ENCODE measurements around the gene FBXW11.
A peak's percentile ranks its signal among the peaks of the same experiment; 100 is the strongest.

The FBXW11 gene

DNA sequence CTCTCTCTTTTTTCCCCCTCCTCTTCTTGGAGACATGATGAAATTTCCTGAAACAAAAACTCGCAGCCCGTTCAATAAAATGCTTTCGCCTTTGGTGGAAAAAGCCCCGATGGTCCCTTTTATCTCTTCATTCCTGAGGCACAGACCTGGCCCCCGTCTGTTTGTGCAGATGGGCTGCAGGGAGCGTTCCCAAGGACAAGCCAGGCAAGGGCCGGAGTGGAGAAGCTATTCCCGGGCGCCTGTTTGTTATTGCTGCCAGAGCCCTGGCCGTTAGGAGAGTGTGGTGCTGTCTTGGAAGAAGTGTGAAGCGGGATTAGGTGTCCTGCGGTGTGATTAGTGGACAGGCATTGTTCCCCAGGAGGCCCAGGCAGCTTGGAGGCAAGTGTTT lies 149.0 kb downstream of the FBXW11 start:
- peak; percentile 84 for DNase-seq

DNA sequence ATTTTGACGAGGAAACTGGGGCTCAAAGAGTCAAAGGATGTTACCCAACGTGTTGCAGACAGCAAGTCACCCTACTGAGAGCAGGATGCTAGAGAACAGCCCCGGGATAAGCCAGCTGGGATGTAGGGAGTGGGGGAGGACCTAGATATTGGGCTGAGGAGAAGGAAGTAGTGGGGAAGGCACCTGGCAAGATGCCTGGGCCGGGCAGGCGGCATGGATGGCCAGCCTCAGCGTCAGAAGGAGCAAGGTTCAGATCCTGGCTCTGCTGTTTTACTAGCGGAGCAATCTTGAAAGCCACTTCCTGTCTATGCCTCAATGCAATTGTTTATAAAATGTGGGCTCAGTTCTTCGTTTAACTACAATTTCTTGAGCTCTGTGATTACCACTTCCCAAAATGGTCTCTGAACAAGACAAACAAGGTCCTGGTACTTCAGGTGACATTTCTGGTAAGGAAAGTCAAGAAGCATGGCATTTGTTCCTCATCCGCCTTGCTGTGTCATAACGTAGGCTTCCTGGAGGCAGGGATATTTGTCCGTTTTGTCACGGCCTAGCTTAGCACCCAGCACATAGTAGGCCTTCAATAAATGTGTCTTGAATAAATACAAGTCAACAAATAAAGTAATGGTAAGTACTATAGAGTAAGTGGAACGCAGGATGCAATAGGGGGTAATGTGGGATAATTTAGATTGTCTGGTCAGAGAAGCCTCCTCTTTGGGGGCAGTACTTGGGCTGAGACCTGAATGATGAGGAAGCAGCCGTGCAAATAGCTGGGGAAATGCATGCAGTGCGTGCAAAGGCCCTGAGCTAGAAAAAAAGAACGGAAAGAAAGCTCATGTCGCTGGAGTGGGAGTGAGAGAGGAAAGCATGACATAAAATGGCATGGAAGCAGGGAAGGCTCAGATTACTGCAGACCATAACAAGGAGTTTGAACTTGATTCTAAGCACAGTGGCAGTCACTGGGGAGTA lies 150.4 kb downstream of the FBXW11 start:
- no peak for DNase-seq

DNA sequence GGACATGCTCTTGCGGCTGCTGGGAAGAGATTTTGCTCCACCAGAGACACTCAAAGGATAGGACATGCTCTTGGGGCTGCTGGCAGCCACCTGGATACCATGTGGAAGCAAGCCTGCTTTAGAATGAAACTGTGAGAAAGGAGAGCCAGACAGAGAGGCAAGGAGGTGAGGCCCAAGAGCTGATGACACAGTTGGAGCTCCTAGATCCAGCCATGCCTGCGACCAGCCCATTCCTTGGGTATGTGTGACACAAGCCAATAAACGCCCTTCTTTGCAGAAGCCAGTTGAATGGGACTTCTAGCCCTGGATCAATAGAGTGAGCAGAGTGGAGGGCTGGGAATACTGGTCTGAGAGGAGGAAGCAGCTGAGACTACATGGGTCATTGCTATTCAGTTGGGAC lies 151.2 kb downstream of the FBXW11 start:
- DNase-seq: no peak

DNA sequence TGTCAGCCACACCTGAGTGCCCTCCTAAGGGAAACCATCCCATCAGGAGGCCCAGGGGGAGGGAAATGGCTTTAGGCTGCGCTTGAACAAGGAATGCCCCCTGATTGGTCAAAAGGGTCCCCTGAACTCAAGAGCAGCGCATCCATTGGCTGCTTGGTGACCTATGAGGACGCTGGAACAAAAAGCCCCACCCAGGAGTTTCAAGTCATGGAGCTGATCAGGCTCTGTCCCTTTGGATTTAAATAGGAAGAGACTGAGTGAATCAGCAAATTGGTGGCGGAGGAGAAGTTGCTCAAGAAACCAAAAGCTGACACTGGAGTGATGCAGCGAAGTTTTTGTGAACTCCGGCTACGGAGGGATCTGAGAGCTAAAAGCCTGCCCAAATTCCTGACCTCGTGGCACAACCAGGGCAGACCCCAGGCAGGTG lies 154.2 kb downstream of the FBXW11 start:
- DNase-seq: no peak

DNA sequence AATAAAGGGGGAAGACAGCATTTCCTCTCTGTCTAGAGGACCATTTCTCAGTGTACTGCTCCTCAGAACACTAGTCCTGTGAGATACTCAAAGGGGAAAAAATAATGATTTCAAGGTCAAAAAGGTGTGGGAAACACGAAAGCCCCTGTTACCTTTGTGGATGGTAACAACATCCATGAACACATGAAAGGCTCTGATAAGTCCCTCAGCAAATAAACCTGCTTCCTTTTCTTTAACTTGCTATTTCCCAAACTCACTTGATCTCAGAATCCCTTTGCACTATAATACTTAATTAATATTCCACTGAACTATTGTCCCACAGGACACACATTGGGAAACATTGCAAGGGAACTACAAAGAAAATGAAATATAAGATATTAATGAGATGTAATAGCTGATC lies 155.2 kb downstream of the FBXW11 start:
- DNase-seq: no peak

DNA sequence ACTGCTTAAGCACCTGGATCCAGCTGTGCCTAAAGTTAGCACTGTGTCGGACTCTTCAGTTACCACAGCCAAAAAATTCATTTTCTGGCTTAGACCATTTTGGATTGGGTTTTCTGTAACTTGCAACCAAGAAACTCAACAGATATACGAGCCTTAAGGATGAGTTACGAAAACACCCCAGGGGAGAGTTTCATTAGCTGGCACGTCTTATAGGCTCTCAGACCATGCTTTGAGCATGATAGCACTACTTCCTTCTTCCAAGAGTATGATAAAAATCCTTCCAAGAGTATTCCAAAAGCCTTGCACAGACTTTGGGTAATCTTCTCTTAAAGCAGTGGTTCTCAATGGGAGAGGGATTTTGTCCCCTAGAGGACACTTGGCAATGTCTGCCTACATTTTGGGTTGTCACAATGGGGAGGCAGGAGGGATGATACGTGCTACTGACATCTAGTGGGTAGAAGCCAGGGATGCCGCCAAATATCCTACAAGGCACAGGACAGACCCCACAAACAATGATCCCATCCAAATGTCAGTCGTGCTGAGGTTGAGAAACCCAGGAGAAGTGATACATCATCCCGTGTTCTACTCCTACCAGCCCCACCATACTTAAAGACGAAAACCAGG lies 156.0 kb downstream of the FBXW11 start:
- peak; percentile 35 for DNase-seq

DNA sequence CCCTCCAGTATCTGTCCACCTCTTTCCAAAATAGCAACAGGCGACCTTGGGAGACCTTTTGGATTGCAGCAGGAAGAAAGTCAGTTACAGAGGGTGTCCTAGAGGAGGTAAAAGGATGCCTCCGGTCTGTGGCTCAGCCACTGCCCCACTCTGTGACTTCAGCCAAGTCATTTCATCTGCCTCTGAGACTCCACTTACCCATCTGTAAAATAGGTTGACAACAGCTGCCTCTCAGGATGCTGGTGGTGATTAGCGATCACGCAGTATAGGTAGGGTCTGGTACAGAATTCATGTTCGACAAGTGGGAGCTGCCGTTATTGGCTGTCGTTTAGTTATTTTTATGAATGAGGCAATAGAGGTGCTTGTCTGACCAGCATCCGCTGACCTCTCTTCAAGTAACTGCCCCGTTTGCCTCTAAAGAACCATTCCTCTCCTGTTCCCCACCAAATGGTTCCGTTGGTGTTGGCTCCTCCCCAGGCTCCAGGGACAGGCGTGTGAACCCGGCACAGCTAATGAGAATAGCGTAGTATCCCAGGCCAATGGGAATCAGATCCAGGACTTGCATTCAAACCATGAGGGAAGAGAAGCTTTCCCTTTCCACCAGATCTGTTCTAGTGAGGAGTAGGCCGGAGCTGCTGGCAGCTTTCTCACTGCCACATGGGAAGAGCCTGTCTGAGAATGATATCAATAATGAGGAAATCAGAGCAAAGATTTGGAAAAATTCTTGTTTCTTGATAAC lies 156.7 kb downstream of the FBXW11 start:
- DNase-seq: no peak

DNA sequence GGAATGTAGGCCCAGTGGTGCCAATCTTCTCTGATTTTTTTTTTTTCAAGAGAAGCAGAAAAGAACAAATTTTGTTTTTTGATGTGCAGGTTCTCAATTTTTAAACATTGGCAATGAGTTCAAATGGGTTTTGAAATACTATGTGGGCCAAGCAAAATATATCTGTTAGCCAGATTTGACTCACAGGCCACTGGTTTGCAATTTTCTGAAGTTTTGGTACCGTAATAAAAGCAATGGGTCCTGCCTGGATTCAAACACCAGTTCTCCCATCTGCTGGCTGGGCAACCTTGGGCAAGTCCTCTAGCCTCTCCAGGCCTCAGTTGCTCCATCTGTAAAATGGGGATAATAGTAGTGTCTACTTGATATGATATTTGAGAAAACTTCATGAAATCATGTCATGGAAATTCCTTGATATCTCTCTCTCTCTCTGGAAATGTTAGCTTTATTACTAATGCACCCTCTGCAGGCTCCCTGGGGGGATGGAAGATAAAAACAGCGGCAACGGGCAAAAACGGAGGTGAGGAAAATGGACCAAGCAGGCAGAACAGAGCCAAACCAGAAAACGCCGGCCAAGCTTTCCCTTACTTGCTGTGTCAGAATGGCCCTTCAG lies 157.4 kb downstream of the FBXW11 start:
- no peak for DNase-seq

DNA sequence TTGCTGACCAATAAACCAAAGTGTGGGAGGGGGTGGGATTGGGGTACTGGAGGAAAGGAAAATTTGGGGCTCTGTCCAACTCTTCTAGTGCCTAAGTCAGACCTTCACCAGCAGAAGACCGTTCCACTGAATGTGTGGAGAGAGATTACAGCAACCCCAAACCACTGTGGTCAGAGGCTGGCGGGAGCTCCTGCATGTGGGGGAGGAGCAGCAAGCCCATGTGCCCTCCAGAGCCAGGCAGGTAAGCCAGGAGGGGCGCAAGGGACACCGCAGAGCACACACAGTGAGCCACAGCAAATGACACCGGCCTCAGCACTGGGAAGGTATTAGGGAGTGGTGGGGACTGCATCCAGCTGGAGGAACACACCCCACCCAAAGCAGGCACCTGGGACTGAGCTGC lies 158.0 kb downstream of the FBXW11 start:
- DNase-seq: no peak

DNA sequence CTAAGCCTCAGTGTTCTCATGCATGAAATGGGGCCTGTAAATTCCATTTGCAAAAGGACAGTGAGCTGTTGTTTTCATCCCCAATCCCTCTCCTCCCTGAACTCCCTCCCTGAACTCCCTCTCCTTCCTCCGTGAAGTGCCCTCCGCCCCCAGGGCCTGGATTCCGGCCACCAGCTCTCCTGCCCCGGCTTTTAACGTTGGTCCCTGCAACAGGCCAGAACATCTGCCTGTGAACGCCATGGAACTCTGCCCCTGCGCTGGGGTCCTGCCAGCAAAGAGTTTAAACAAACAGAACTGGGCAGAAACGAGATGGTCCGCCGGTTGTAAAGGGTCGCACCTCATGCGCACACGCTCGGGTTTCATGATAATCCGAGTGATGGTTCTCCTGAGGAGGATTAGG lies 158.4 kb downstream of the FBXW11 start:
- no peak for DNase-seq

DNA sequence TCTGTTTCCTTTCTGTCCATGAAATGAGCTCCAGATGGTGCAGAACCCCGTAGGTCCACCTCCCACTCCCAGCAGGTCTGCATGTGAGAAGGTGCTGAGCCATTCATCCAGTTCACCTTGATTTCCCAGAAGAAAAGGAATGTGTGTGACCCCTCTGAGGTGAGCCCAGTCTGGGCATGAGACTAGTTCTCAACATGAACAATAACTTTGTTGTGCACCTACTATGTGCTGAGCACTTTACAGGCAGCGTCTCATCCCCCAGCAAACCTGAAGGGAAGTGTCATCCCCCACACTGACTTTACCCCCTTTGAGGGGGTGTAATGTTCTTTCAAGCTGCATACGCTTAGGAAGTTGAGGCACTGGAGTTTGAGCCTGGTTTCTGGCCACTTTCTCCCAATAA lies 159.4 kb downstream of the FBXW11 start:
- no peak for DNase-seq

DNA sequence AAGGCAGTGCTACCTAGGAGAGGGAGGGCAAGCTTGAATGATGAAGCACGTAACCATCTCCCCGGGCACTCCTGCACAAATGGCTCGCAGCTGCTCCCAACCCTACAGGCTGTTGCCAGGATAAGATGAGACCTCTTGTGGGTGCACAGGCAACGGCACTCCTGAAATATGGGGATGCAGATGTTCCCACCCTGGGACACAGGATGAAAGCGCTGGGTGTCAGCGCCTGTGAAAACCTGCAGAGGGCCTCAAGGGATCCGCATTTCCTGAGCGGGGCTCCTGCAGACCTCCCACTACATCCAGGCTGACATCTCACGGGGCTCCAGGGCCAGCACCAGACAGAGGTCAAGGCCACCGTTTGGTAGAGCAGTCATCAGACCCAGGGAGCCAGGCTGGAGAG lies 160.1 kb downstream of the FBXW11 start:
- DNase-seq: no peak

DNA sequence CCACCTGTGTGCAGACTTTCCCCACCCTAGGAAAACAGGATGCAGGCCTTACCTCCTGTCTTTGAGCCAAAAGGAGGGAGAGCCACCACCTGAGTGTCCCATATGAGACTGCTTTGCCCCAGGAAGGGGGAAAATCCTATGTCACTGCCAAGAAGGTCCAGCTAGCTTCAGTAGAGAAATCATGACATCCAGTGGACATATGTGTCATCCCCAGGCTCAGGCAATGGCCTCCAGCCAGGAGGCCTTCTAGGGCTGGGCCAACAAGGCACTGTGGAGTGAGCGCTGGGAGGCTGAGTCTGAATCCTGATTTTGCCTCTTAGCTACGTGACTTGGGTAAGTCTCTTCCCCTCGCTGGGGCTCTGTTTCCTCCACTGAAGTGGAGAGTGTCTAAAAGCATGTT lies 160.6 kb downstream of the FBXW11 start:
- DNase-seq: peak; percentile 34

DNA sequence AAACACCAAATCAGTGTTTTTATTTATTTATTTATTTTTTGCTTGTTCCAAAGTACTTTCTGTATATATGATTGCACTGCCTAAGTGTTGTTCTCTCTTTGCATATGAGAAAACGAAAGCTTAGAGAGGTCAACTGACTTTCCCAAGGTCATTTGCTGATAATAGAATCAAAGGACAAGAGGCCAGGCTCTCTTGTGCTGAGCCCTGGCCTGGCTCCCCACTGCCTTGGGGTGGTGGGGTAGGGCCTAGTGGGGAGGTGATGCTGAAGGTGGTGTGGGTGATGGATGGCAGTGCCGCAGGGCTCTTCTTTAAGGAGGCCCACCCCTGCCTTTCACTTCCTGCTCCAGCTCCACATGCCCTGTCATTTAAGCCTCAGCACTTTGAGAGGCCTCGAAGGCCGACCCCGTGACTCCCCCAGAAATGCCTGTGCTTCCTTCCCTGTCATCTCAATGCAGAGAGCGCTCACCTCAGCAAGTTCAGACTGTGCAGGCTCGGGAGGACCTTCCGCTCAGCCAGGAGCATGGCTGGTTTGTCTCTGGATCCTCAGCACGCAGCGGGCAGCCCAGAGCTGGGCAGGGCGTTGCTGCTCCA lies 161.3 kb downstream of the FBXW11 start:
- no peak for DNase-seq

DNA sequence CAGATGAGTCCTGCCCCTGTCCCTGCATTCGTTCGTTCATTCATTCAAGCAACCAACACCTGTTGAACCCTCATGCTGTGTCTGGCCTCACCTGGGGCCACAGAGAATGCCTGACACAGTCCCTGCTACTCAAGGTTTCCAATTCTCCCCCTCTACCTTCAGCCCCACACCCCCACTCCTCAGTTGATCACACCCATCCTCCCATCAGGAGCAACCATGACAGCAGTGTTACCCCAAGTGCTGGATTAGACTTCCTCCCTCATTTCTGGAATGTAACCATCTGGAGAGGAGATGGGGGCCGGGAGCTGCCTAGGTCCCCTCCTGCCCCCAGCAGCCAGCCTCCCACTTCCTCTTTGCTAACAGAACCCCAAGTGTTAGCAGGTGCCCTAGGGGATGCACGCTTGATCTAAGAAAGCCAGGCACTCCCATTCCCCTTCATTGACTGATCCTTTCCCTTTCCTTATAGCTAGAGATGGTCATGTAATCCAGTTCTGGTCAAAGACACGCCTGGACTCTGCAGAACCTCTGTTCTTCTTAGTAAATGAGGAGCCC lies 163.6 kb downstream of the FBXW11 start:
- no peak for DNase-seq

DNA sequence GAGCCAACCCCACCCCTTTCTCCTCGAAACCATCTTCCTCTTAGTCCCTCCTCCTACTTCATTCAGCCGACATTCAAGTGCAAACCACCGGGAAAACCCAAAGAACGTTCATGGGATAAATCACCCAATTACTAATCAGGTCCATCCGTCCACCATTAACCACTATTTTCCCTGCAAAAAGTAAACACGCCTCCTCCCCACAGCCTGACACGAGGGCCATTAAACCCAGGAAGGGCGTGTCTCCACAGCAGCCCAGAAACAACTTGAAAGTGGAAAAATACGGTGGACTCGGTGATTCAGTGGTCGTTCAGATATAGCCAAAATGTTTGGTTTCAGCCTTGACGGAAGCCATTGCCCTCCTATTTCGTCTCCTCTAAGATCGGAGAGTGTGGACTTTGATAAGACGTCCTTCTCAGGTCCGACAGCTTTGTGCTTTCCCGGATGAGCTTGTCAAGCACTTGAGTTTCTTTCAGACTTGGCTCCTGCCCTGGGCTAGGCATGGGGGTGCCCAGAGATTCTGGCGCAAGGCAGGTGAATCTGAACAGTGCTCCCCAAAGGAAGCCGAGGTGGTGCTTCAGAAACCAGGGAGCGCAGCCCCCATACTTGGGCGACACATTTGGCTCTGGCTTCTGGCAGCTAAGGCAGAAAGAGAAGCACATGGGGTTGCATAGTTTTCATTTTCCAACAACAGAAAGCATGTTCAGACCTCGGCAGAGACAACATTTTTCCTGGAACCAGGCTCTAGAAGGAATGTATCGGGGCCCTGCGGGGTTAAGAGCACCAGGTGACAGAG lies 164.3 kb downstream of the FBXW11 start:
- no peak for DNase-seq

DNA sequence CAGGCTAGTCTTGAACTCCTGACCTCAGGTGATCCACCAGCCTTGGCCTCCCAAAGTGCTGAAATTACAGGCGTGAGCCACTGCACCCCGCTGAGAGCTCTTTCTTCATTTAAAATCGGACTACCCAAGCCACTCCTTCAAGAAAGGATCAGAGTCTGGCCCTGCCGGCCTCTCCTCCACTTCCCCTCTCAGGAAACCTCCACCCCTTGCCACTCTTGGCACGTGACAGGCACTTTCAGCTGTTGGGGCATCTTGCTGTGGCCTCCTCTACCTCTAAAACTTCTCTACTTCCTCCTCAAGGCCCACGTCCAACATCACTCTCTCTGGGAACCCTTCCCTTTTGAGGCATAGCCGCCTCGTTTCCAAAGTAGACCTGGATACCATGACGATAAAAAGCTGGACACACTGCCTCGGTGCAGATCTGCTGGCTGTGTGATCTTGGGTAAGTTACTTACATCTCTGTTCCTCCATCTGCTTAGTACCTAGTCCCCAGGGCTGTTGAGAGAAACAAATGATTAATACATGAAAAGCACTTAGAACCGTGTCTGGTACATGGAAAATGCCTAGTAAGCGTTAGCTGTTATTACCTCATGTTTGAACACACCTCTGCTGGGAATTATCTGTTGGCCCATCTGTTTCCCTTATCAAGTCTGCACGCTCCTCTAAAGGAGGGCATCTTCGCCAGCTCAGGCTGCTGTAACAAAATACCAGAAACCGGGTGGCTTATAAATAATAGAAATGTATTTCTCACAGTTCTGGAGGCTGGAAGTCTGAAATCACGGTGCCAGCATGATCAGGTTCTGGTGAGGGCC lies 165.5 kb downstream of the FBXW11 start:
- DNase-seq: no peak

DNA sequence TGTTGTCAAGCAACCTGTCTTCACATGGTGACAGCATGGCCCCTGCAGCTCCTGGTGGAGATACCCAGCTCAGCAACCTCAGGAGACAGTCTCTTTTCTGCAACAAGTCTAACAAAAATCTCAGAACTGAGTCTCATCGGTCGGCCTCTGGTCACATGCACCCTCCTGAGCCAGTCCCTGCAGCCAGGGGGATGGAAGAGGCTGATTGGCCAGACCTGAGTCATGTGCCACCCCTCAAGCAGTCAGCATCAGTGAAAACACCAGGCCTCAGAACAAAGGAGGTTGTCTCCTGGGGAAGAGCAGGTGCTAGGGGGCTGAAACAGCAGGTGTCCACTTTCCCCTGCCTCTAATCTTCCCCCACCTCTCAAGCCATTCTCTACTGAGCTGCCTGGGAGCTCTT lies 166.4 kb downstream of the FBXW11 start:
- DNase-seq: no peak

DNA sequence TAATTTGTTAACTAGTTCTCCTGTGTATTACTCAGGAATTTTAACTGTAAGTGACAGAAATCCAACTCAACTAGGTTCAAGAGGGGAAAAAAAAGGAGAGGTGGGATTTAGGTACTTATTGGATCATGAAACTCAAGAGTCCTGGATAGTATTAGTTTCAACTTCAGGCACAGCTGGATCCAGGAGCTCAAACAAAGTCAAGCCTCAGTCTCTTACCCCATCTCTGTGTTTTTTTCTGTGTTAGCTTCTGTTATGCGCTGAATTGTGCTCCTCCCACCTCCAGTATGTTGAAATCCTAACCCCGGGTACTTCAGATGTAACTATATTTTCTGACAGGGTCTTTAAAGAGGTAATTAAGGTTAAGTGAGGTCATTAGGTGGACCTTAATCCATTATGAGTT lies 167.3 kb downstream of the FBXW11 start:
- DNase-seq: no peak

DNA sequence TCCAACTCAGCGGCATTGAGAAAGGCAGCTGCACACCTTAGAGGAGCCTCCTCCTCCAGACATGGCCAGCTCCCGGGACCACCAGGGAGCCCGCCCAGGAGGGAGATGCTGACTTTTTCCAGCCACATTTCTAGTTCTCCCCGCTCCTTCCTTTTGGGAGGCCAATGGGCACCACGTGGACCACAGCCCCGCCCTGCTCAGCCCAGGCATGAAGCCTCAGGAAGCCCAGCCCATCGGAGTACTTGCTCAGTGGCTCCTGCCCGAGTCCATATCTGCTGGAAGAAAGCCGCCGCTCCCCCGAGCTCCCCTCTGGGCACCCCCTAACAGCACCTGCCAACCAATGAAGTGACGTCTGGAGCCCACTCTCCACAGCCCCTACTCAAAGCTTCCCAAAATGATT lies 168.4 kb downstream of the FBXW11 start:
- no peak for DNase-seq

DNA sequence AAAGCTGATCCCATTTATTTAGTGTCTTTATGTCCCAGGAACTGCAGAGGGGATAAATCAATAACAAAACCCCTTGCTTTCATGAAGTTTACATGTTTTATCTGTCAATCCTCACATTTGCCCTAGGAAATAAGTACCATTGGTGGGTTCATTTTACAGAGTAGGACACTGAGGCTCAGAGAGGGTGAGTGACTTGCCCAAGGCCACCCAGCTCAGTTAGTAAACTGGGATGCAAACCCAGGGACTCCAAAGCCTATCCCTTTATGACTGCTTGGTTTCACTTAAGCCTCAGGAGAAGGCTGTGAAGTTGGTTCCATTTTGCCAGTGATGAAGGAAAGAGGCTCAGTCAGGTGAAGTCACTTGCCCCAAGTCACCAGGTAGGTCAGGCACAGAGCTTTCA lies 168.9 kb downstream of the FBXW11 start:
- DNase-seq: no peak

All from eye (tissue), 1 donor.